Body of pancreas (tissue), 4 donors: Measurements from ENCODE around the gene LMO4. TPM values are rescaled to one million over a fixed set of nuclear protein-coding genes. Genes with fewer than 3 reads are reported as not detected.

Source experiments
- ATAC-seq: fragments of 150-250 bp; one replicate; pipeline ENCODE4 v1.9.1; 2016
- DNase-seq, 4 donors: peaks; one replicate each; pipeline ENCODE4 v3.0.0-alpha.2; 2019
- H3K27ac ChIP-seq, 4 donors: fragments of 200-600 bp; sonication (generic); 1 replicate in 3 of 4; 2 replicates in 1 of 4; pipeline versions ENCODE4 v1.5.1 to v1.6.1; 2016 to 2019; ENCODE audit warnings: mild to moderate bottlenecking in 1 of 4, mixed read lengths in 1 of 4, moderate library complexity in 1 of 4
- H3K27me3 ChIP-seq, 2 donors: fragments of 200-600 bp; sonication (generic); one replicate each; pipeline ENCODE4 v1.6.0; 2016; ENCODE audit warnings: mild to moderate bottlenecking in 1 of 2
- H3K36me3 ChIP-seq, 2 donors: fragments of 200-600 bp; sonication (generic); replicated peaks in 1 of 2; 2 replicates each; pipeline ENCODE4 v1.5.1; 2016; ENCODE audit warnings: low read depth in 2 of 2; ENCODE audit not compliant: insufficient read depth in 1 of 2
- H3K4me1 ChIP-seq: fragments of 200-600 bp; sonication (generic); one replicate; pipeline ENCODE4 v1.6.0; 2016
- H3K4me3 ChIP-seq, 2 donors: fragments of 200-600 bp; sonication (generic); 1 replicate in 1 of 2; 2 replicates in 1 of 2; pipeline ENCODE4 v1.5.1; 2016 to 2019
- H3K9me3 ChIP-seq, 3 donors: fragments of 200-600 bp; sonication (generic); 1 replicate in 2 of 3; 2 replicates in 1 of 3; pipeline ENCODE4 v1.5.1; 2016
- CTCF ChIP-seq, 7 experiments: fragments of 450-650 bp in 4 of 7; fragments of 200-600 bp in 3 of 7; sonication (generic) in 3 of 7; IDR thresholded peaks; one replicate each; pipeline ENCODE4 v1.5.1; 2016 to 2019; ENCODE audit warnings: antibody characterized with exemption in 7 of 7
- POLR2A ChIP-seq, 3 donors: fragments of 450-650 bp; IDR thresholded peaks; one replicate each; pipeline ENCODE4 v1.6.1; 2016; ENCODE audit warnings: antibody characterized with exemption in 3 of 3, mild to moderate bottlenecking in 2 of 3
- WGBS, 2 donors: methylation state at CpG; one replicate each; pipeline ENCODE4 v1.1.5; 2017; 5-methylcytosine and 5-hydroxymethylcytosine counted together
- intact Hi-C: fragments of 100-400 bp; cut with DNase I; formaldehyde crosslinking; loops from one replicate; pipeline ENCODE4 v1.15.1; 2023
- total RNA-seq, 2 donors: library from RNA; depleted of rRNA; stranded (reverse); fragments of >200 nt; gene quantifications; one replicate each; pipeline ENCODE4 v1.1.0, GENCODE V29; 2016

The LMO4 gene
- total RNA-seq, 2 donors from 2014 or later = 14.2 to 23.6 TPM

GRCh38 chr1:87349036-87349435 is 20.4 kb downstream of the LMO4 start:
- Histone ChIP-seq H3K4me1 (peaks cover 11% of the 10 kb centered on the region), H3K9me3 (no peaks in the 10 kb centered on the region), H3K27me3 (no peaks in the 10 kb centered on the region), H3K4me3 (no peak overlapping the region), H3K36me3 (peaks cover 0 to 7% of the 10 kb centered on the region in 2 donors), H3K27ac (no peak overlapping the region)
- intact Hi-C loops = no loop called here
- WGBS, 2 donors = 71 to 76% methylated on average over 2 of the region's 2 CpGs
- DNase-seq = no peak
- ATAC-seq = no peak
- TF ChIP-seq CTCF (IDR thresholded peaks at IDR 0.05) = no peak
- TF ChIP-seq POLR2A (IDR thresholded peaks at IDR 0.05) = no peak

- H3K27ac ChIP-seq = no peak overlapping the region
- WGBS, 2 donors = 91 to 99% methylated on average over 3 of the region's 3 CpGs
- H3K9me3 ChIP-seq = no peaks in the 10 kb centered on the region
- no peak overlapping the region for H3K4me3 ChIP-seq
- H3K27me3 ChIP-seq = no peaks in the 10 kb centered on the region
- H3K4me1 ChIP-seq = no peaks in the 10 kb centered on the region
- TF ChIP-seq CTCF (IDR thresholded peaks at IDR 0.05) (no peak), POLR2A (IDR thresholded peaks at IDR 0.05) (no peak)
- ATAC-seq = no peak
- intact Hi-C loops = no loop called here
- no peaks in the 10 kb centered on the region for H3K36me3 ChIP-seq
- no peak for DNase-seq
Observed at GRCh38 chr1:87355894-87356293, 27.2 kb downstream of the LMO4 start.

GRCh38 chr1:87356591-87356990 is 27.9 kb downstream of the LMO4 start:
- Histone ChIP-seq H3K9me3 (no peaks in the 10 kb centered on the region), H3K27me3 (no peaks in the 10 kb centered on the region), H3K4me1 (no peaks in the 10 kb centered on the region), H3K4me3 (no peak overlapping the region), H3K27ac (no peak overlapping the region), H3K36me3 (no peaks in the 10 kb centered on the region)
- DNase-seq (no peak), ATAC-seq (no peak)
- 90 to 94% methylated on average over 5 of the region's 5 CpGs for WGBS, 2 donors
- no peak for TF ChIP-seq POLR2A (IDR thresholded peaks at IDR 0.05)
- TF ChIP-seq CTCF (IDR thresholded peaks at IDR 0.05) = no peak
- intact Hi-C loops = no loop called here

GRCh38 chr1:87358219-87358618 is 29.5 kb downstream of the LMO4 start:
- Histone ChIP-seq H3K9me3 (no peaks in the 10 kb centered on the region), H3K27ac (no peak overlapping the region), H3K4me3 (no peak overlapping the region), H3K36me3 (no peaks in the 10 kb centered on the region), H3K27me3 (no peaks in the 10 kb centered on the region), H3K4me1 (no peaks in the 10 kb centered on the region)
- ATAC-seq (no peak), DNase-seq (no peak)
- TF ChIP-seq POLR2A (IDR thresholded peaks at IDR 0.05) (no peak), CTCF (IDR thresholded peaks at IDR 0.05) (no peak)
- 86 to 87% methylated on average over 1 of the region's 1 CpG for WGBS, 2 donors
- intact Hi-C loops = no loop called here

GRCh38 chr1:87359586-87359985 is 30.9 kb downstream of the LMO4 start:
- DNase-seq = no peak
- Histone ChIP-seq H3K9me3 (no peaks in the 10 kb centered on the region), H3K4me1 (no peaks in the 10 kb centered on the region), H3K27me3 (no peaks in the 10 kb centered on the region), H3K4me3 (no peak overlapping the region), H3K36me3 (no peaks in the 10 kb centered on the region), H3K27ac (no peak overlapping the region)
- 83% methylated on average over 1 of the region's 1 CpG for WGBS, 2 donors
- ATAC-seq = no peak
- intact Hi-C loops = no loop called here
- TF ChIP-seq CTCF (IDR thresholded peaks at IDR 0.05) = no peak
